Measurements from ENCODE around the gene CLC.
"Not testable (repeated sequence)": the region's sequence is repeated elsewhere in the genome, so short reads cannot be mapped to it uniquely, and the experiment has no call there.

CLC gene

GRCh38 chr19:39728040-39728439 is 9.8 kb downstream of the CLC start:
- DNase-seq: no peak

- no peak for DNase-seq
Measured at GRCh38 chr19:39727070-39727800, 10.6 kb downstream of the CLC start.

- DNase-seq: no peak
Measured at GRCh38 chr19:39725995-39726394, 11.8 kb downstream of the CLC start.

GRCh38 chr19:39720144-39720543 is 17.7 kb downstream of the CLC start:
- not testable (repeated sequence) for DNase-seq

- DNase-seq: no peak
Measured at GRCh38 chr19:39710333-39710890, 27.4 kb downstream of the CLC start.

GRCh38 chr19:39709026-39709872 is 28.6 kb downstream of the CLC start:
- no peak for DNase-seq

- DNase-seq: no peak
Measured at GRCh38 chr19:39708594-39708993, 29.2 kb downstream of the CLC start.

- DNase-seq: no peak
Measured at GRCh38 chr19:39705578-39706188, 32.1 kb downstream of the CLC start.

- no peak for DNase-seq
Measured at GRCh38 chr19:39704181-39705044, 33.4 kb downstream of the CLC start, which contains the start of gene LGALS14. Gene LGALS14 (plus strand): TSS chr19:39704481. CDS start chr19:39704529, 48 bp downstream.

- DNase-seq: no peak
Measured at GRCh38 chr19:39701291-39701690, 36.5 kb downstream of the CLC start.

GRCh38 chr19:39698535-39698934 is 39.3 kb downstream of the CLC start:
- no peak for DNase-seq

- DNase-seq: no peak
Measured at GRCh38 chr19:39696387-39696786, 41.4 kb downstream of the CLC start.

GRCh38 chr19:39695759-39696158 is 42.1 kb downstream of the CLC start:
- DNase-seq: no peak

GRCh38 chr19:39692822-39693221 is 45.0 kb downstream of the CLC start:
- no peak for DNase-seq

- DNase-seq: no peak
Measured at GRCh38 chr19:39692166-39692565, 45.7 kb downstream of the CLC start.

GRCh38 chr19:39688637-39689036 is 49.2 kb downstream of the CLC start:
- DNase-seq: not testable (repeated sequence)

- no peak for DNase-seq
Measured at GRCh38 chr19:39686739-39687138, 51.1 kb downstream of the CLC start.

- DNase-seq: no peak
Measured at GRCh38 chr19:39684267-39684666, 53.6 kb downstream of the CLC start.

- no peak for DNase-seq
Measured at GRCh38 chr19:39681416-39681815, 56.4 kb downstream of the CLC start.
